ENCODE results near the gene TMEM52. TPM values are rescaled to one million over a fixed set of nuclear protein-coding genes. Genes with fewer than 3 reads are reported as not detected.

TMEM52 gene
- polyA plus RNA-seq, 2 of the 4 experiments (the other 2 are of a cell fraction): 0.36 to 0.41 TPM

GRCh38 chr1:1939296-1940122 is 20.4 kb upstream of the TMEM52 start (continued):
- TF ChIP-seq CTCF (IDR thresholded peaks at IDR 0.05) (no peak), CBX2 (IDR thresholded peaks at IDR 0.05; ENCODE audit: borderline replicate concordance, low read depth) (no peak)

GRCh38 chr1:1938613-1939295 is 19.7 kb upstream of the TMEM52 start:
- no peaks in the 10 kb centered on the region for H3K4me1 ChIP-seq
- ATAC-seq: 0 out of 6 replicates have a peak, but pooled peaks of 1 of the 2 experiments have one; percentile 6
- FAIRE-seq: no peak
- no peak overlapping the region for H3K4me3 ChIP-seq
- peaks cover 9% of the 10 kb centered on the region; the same call in 2 of the 3 replicates for H3K9me3 ChIP-seq
- ChIA-PET POLR2A (no interaction called here), CTCF (interaction anchor here (11.2 to 12.7 kb wide), 2 partner anchors 19 to 104 kb away, joined by 76 to 127 read pairs; no protein-coding TSS in a partner anchor)
- H3K4me2 ChIP-seq: no peak overlapping the region
- H3K27ac ChIP-seq: no peak overlapping the region
- no peak for DNase-seq (ENCODE audit: low read depth in 1 of 2, low spot score in 1 of 2)
- TF ChIP-seq TP53 (CRISPR knock-in tag; IDR thresholded peaks at IDR 0.05): no peak
- TF ChIP-seq SREBF2 (IDR thresholded peaks at IDR 0.05): no peak
- TF ChIP-seq FOSB (CRISPR knock-in tag; IDR thresholded peaks at IDR 0.05): no peak
- TF ChIP-seq HEYL (CRISPR knock-in tag; IDR thresholded peaks at IDR 0.05): no peak
- TF ChIP-seq MYC (IDR thresholded peaks at IDR 0.05; ENCODE audit: borderline replicate concordance, low read length): no peak
- TF ChIP-seq USF2 (IDR thresholded peaks at IDR 0.05): no peak
- TF ChIP-seq RARB (CRISPR knock-in tag; IDR thresholded peaks at IDR 0.05): no peak
- WGBS (ENCODE audit: missing lambda C conversion rate): 64% methylated on average over 17 of the region's 24 CpGs

GRCh38 chr1:1938276-1938573 is 19.1 kb upstream of the TMEM52 start:
- Histone ChIP-seq H3K4me3 (no peak overlapping the region), H3K4me1 (no peaks in the 10 kb centered on the region), H3K27ac (no peak overlapping the region), H3K4me2 (no peak overlapping the region), H3K9me3 (peaks cover 9% of the 10 kb centered on the region; the same call in 2 of the 3 replicates)
- ChIA-PET CTCF (interaction anchor here (11.2 to 12.7 kb wide), 2 partner anchors 20 to 105 kb away, joined by 76 to 127 read pairs; no protein-coding TSS in a partner anchor), POLR2A (no interaction called here)
- DNase-seq (ENCODE audit: low read depth in 1 of 2, low spot score in 1 of 2) (no peak), FAIRE-seq (no peak), ATAC-seq (no peak)
- 58% methylated on average over 6 of the region's 6 CpGs for WGBS (ENCODE audit: missing lambda C conversion rate)
- TF ChIP-seq USF2 (IDR thresholded peaks at IDR 0.05): no peak
- no peak for TF ChIP-seq JUNB (IDR thresholded peaks at IDR 0.05)
- no peak for TF ChIP-seq RNF2 (IDR thresholded peaks at IDR 0.05; ENCODE audit: borderline replicate concordance, low read depth)
- TF ChIP-seq RAD21 (conservative IDR thresholded peaks at IDR 0.05 in 1 of 2, IDR thresholded peaks at IDR 0.05 in 1 of 2): no peak
- no peak for TF ChIP-seq TP53 (CRISPR knock-in tag; IDR thresholded peaks at IDR 0.05)
- TF ChIP-seq ZFP36 (IDR thresholded peaks at IDR 0.05; ENCODE audit: borderline replicate concordance, partially characterized antibody): no peak
- TF ChIP-seq JUN (IDR thresholded peaks at IDR 0.05): no peak
